GM10248 (cell line): ENCODE measurements around the gene CEP170B.
"Not testable (repeated sequence)": the region's sequence is repeated elsewhere in the genome, so short reads cannot be mapped to it uniquely, and the experiment has no call there.

Source experiments
- CTCF ChIA-PET: fragments of 300-600 bp; sonication (Branson Sonifier 250); formaldehyde crosslinking; extraction: SDS; loops from one replicate; lab custom pipeline; 2021; ENCODE audit warnings: antibody characterized with exemption; lab: Yijun Ruan, JAX
- POLR2A ChIA-PET: fragments of 350-650 bp; sonication (Branson Sonifier 250); formaldehyde crosslinking; extraction: SDS; loops from one replicate; lab custom pipeline; 2020; ENCODE audit warnings: antibody characterized with exemption; lab: Yijun Ruan, JAX
- DNase-seq: peaks from one replicate; pipeline ENCODE4 v3.0.0; 2012; ENCODE audit errors: extremely low spot score
- CTCF ChIP-seq: IDR thresholded peaks from 2 replicates; pipeline ENCODE4 v1.5.1; 2012; ENCODE audit warnings: mild to moderate bottlenecking, low read depth; ENCODE audit errors: extremely low read depth, missing control alignments, control extremely low read depth

The CEP170B gene

GRCh38 chr14:104886690-104887622, 21.9 kb downstream of the CEP170B start:
- DNase-seq = no peak
- CTCF ChIA-PET = interaction anchor here (1.6 kb wide), 1 partner anchor 9 kb away, joined by 5 read pairs; no protein-coding TSS in a partner anchor
- no peak for TF ChIP-seq CTCF
- POLR2A ChIA-PET = no interaction called here

DNA sequence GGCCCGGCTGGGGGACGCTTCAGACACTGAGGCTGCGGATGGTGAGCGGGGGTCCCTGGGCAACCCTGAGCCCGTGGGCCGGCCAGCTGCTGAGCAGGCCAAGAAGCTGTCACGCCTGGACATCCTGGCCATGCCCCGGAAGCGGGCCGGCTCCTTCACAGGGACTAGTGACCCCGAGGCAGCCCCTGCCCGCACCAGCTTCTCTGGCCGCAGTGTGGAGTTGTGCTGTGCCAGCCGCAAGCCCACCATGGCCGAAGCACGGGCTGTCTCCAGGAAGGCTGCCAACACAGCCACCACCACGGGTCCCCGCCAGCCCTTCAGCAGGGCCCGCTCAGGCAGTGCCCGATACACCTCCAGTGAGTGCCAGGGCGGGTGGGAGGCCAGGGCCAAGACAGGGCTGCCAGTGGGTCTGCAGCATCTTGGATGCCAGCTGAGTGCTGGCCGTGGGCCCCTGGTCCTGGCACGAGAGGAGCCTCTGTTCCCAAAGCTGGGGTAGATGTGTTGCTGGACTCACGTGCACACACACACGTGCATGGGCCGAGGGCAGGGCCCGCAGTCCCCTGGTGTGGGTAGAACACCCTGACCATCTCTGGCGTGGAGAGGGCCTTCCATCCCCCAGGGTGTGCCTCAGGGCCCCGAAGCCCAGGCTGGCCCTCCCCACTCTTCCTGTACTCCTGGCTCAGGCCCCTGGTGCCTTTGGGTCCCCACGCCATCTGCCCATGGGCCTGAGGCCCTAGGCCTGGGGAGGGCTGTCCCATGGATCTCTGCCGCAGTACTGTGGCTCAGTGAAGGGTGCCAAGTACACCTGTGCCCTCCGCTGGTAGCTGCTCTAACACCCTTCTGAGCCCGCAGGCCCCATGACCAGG, 22.8 kb downstream of the CEP170B start:
- no peak for DNase-seq
- no peak for TF ChIP-seq CTCF
- ChIA-PET CTCF (interaction anchor here (1.6 kb wide), 1 partner anchor 8 kb away, joined by 5 read pairs; no protein-coding TSS in a partner anchor), POLR2A (no interaction called here)

- ChIA-PET POLR2A (no interaction called here), CTCF (no interaction called here)
- no peak for DNase-seq
- no peak for TF ChIP-seq CTCF
Measured at GRCh38 chr14:104888489-104889374, 23.7 kb downstream of the CEP170B start.

DNA sequence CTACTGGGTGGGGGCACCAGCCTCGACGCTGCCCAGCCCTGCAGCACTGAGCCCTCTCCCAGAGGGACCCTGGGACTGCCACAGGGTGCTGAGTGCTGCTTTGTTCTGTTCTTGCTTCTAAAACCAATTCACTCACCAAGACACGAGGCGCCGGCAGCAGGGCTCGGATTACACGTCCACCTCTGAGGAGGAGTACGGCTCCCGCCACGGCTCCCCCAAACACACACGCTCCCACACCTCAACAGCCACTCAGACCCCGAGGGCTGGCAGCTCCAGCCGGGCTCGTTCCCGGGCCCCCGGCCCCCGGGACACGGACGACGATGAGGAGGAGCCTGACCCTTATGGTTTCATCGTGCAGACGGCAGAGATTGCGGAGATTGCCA, 24.3 kb downstream of the CEP170B start:
- no peak for DNase-seq
- ChIA-PET CTCF (no interaction called here), POLR2A (no interaction called here)

GRCh38 chr14:104890292-104890691, 25.2 kb downstream of the CEP170B start:
- DNase-seq, CTCF ChIA-PET, POLR2A ChIA-PET: not testable (repeated sequence)

More for the DNA sequence above, 24.3 kb downstream of the CEP170B start:
- no peak for TF ChIP-seq CTCF

- ChIA-PET POLR2A (no interaction called here), CTCF (no interaction called here)
- no peak for TF ChIP-seq CTCF
- DNase-seq = no peak
Measured at GRCh38 chr14:104891121-104891551, 26.1 kb downstream of the CEP170B start.
